Calu3 (cell line): ENCODE data around the gene PPARGC1A. TPM values are rescaled to one million over a fixed set of nuclear protein-coding genes. Genes with fewer than 3 reads are reported as not detected.

Experiments
- BruUV-seq: library from RNA; stranded (reverse); fragments of 400-500 nt; replicated peaks from 2 replicates; lab custom pipeline; 2021; lab: Mats Ljungman, UMichigan
- CTCF ChIA-PET: fragments of 300-600 bp; sonication (Branson Sonifier 250); formaldehyde crosslinking; loops from one replicate; lab custom pipeline; 2022; ENCODE audit warnings: antibody characterized with exemption; lab: Charles Lee
- DNase-seq: peaks from one replicate; pipeline ENCODE4 v3.0.0; 2022
- H3K27ac Mint-ChIP-seq: one replicate; pipeline ENCODE4 v1.8.0; 2022; ENCODE audit warnings: mixed read lengths; ENCODE audit not compliant: unreplicated experiment
- H3K27me3 Mint-ChIP-seq: one replicate; pipeline ENCODE4 v1.8.0; 2022; ENCODE audit warnings: mixed read lengths; ENCODE audit not compliant: unreplicated experiment
- H3K36me3 Mint-ChIP-seq: one replicate; pipeline ENCODE4 v1.8.0; 2022; ENCODE audit warnings: mild to moderate bottlenecking, moderate library complexity, mixed read lengths; ENCODE audit not compliant: insufficient read depth, unreplicated experiment
- H3K4me1 Mint-ChIP-seq: one replicate; pipeline ENCODE4 v1.8.0; 2022; ENCODE audit warnings: mild to moderate bottlenecking, low read depth, mixed read lengths; ENCODE audit not compliant: unreplicated experiment
- H3K4me3 Mint-ChIP-seq: one replicate; pipeline ENCODE4 v1.8.0; 2022; ENCODE audit warnings: mild to moderate bottlenecking, low read depth, moderate library complexity, mixed read lengths; ENCODE audit not compliant: unreplicated experiment
- H3K9me3 Mint-ChIP-seq: one replicate; pipeline ENCODE4 v1.8.0; 2022; ENCODE audit warnings: low read depth, mixed read lengths; ENCODE audit not compliant: unreplicated experiment
- intact Hi-C: fragments of 100-400 bp; cut with micrococcal nuclease; formaldehyde crosslinking; loops from one replicate; pipeline ENCODE4 v1.10.0; 2022; ENCODE audit not compliant: unreplicated experiment
- total RNA-seq: library from RNA; stranded (reverse); gene quantifications from 2 replicates; pipeline ENCODE4 v1.2.3, GENCODE V29; 2022
- TF ChIP-seq, protein P1 (sequence below): fragments of 200-600 bp; IDR thresholded peaks from one replicate; pipeline ENCODE4 v1.8.0; 2022; ENCODE audit warnings: antibody characterized with exemption; ENCODE audit not compliant: unreplicated experiment

PPARGC1A gene
- total RNA-seq, 1 experiment from 2014 or later = 7.6 TPM

DNA sequence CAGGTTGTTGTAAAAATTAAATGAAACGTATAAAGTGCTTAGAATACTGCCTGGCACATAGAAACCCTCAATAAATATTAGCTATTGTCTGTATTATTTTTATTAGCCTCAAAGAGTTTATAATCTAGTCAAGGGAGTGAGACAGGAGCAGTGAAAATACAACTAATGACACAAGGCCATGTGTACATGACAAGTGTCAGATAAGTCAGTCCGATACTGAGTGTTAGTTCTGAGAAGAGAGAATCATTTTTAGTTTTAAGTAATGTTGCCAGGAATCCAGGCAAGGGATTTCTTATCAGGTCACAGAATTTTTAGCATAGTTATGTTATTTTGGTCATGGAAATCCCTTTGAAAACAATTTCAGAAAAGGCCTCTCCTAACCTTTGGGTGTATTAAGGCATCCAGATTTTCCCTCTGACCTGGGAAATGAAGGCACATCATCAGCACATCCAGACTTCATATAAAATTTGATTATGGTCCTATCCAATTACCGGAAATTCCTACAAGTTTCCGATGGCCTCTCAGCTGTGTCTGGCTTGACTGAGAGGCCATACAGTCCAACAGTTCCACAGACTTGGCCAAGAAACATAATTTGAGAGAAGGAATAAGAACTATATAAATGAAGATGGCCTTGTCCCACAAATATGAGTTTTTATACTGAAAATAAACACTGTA lies 35.7 kb downstream of the PPARGC1A start:
- Mint-ChIP-seq H3K9me3 (no peaks in the 10 kb centered on the region), H3K4me1 (peaks cover 22% of the 10 kb centered on the region), H3K27me3 (no peaks in the 10 kb centered on the region), H3K36me3 (no peaks in the 10 kb centered on the region), H3K27ac (no peak overlapping the region), H3K4me3 (no peak overlapping the region)
- no peak for DNase-seq
- no TSS peak for BruUV-seq
- TF ChIP-seq, protein P1, sequence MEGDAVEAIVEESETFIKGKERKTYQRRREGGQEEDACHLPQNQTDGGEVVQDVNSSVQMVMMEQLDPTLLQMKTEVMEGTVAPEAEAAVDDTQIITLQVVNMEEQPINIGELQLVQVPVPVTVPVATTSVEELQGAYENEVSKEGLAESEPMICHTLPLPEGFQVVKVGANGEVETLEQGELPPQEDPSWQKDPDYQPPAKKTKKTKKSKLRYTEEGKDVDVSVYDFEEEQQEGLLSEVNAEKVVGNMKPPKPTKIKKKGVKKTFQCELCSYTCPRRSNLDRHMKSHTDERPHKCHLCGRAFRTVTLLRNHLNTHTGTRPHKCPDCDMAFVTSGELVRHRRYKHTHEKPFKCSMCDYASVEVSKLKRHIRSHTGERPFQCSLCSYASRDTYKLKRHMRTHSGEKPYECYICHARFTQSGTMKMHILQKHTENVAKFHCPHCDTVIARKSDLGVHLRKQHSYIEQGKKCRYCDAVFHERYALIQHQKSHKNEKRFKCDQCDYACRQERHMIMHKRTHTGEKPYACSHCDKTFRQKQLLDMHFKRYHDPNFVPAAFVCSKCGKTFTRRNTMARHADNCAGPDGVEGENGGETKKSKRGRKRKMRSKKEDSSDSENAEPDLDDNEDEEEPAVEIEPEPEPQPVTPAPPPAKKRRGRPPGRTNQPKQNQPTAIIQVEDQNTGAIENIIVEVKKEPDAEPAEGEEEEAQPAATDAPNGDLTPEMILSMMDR = no peak
- CTCF ChIA-PET = no interaction called here
- intact Hi-C loops = no loop called here

DNA sequence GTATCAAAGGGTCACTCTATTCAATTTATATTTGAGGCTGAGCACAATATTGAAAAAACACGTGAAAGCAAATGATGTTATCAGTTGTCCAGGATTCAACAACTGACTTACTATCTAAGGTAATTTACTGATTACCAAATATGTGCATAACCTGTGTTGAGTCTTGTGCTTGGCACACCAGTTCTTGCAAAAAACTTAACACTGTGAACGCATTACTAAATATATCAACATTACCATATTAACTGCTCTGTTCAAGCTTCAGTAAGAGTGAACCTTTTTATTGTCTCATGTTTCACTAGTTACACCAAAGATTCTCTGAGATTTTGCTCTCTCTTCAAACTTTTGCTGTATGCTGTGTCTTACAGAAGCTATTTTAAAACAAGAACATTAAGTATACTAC lies 38.4 kb downstream of the PPARGC1A start:
- Mint-ChIP-seq H3K36me3 (no peaks in the 10 kb centered on the region), H3K4me1 (peaks cover 12% of the 10 kb centered on the region), H3K9me3 (no peaks in the 10 kb centered on the region), H3K27me3 (no peaks in the 10 kb centered on the region), H3K27ac (no peak overlapping the region), H3K4me3 (no peak overlapping the region)
- BruUV-seq = no TSS peak
- CTCF ChIA-PET = no interaction called here
- TF ChIP-seq, protein P1 = no peak
- no peak for DNase-seq
- intact Hi-C loops = no loop called here

DNA sequence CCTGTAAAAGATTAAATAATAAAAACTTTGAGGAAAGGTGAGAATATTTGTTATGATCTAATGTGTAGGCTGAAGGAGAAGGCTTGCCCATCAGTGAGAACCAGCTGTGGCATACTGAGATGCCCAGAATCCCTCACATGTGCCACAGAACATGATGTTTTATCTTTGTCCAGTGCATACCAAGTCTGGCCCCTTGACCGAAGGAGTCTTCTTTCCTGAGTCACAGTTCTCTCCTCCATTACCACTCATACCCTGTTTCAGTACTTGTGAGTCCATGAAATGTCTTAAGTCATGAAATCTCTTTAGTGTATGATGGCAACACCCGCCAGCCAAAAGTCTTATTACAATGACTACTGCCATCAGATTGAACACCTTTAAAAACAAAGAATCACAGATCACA lies 42.7 kb downstream of the PPARGC1A start:
- CTCF ChIA-PET = no interaction called here
- Mint-ChIP-seq H3K4me1 (no peaks in the 10 kb centered on the region), H3K27me3 (no peaks in the 10 kb centered on the region), H3K36me3 (no peaks in the 10 kb centered on the region), H3K4me3 (no peak overlapping the region), H3K9me3 (no peaks in the 10 kb centered on the region), H3K27ac (no peak overlapping the region)
- intact Hi-C loops = no loop called here
- DNase-seq = no peak
- no TSS peak for BruUV-seq
- TF ChIP-seq, protein P1 = no peak

DNA sequence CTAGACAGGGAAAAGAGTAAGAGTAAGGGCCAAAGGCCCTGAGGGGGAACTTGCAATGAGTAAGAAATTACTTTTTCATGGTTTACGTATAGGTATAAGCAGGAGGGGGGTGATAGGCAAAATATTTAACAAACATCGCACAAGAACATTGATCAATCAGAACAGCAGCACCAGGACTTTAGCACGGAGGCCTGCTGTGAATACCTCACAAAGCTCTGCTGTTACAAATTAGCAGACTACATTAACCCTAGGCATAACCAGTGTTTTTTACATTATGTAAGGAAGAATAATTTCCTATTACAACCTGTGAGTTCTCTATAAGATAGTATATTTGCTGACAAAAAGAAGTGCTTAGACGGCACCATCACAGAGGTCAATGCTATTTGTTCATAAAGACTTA lies 44.9 kb downstream of the PPARGC1A start:
- no peaks in the 10 kb centered on the region for H3K36me3 Mint-ChIP-seq
- H3K27ac Mint-ChIP-seq = no peak overlapping the region
- no peaks in the 10 kb centered on the region for H3K4me1 Mint-ChIP-seq
- intact Hi-C loops = no loop called here
- DNase-seq = no peak
- TF ChIP-seq, protein P1 = no peak
- CTCF ChIA-PET = no interaction called here
- no peaks in the 10 kb centered on the region for H3K27me3 Mint-ChIP-seq
- H3K9me3 Mint-ChIP-seq = peaks cover 4% of the 10 kb centered on the region
- BruUV-seq = no TSS peak
- no peak overlapping the region for H3K4me3 Mint-ChIP-seq
